ENCODE results near the gene SYT14. TPM values are rescaled to one million over a fixed set of nuclear protein-coding genes. Genes with fewer than 3 reads are reported as not detected.
"Not testable (repeated sequence)": the region's sequence is repeated elsewhere in the genome, so short reads cannot be mapped to it uniquely, and the experiment has no call there.

SYT14 gene
- total RNA-seq, 1 donor from 2014 or later = 16.1 TPM

DNA sequence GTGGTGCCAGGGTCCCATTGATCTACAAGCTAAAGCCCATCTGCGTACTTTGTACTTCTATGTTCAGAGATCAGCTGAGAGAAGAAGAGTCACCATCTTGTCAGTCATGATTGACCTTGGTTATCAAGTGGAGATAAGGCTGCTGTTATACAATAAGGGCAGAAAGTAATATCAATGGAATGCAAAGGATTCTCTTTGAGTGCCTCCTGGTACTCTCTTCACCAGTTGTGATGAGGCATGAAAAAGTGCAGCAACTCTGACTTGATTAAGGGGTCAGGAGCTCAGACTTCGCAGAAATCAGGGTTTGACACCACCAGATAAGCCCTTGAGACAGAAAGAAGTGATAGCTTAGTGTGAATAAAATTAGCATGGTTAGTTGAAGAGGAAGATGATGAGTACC lies 25.7 kb upstream of the SYT14 start:
- Histone ChIP-seq H3K9me3 (ENCODE audit: low read depth) (no peaks in the 10 kb centered on the region), H3K4me1 (no peaks in the 10 kb centered on the region), H3K27me3 (no peaks in the 10 kb centered on the region), H2AFZ (replicated peaks) (no peak overlapping the region), H3K9ac (no peak overlapping the region), H3K4me2 (no peak overlapping the region), H3K36me3 (no peaks in the 10 kb centered on the region), H3K4me3 (no peak overlapping the region), H3K27ac (no peak overlapping the region), H3F3A (ENCODE audit: low read depth) (no peaks in the 10 kb centered on the region), H3K79me2 (ENCODE audit: low read depth) (no peaks in the 10 kb centered on the region), H4K20me1 (ENCODE audit: low read depth) (no peaks in the 10 kb centered on the region)
- DNase-seq (ENCODE audit: low spot score) = no peak
- Mint-ChIP-seq H3K4me3 (no peak overlapping the region), H3K9me3 (no peaks in the 10 kb centered on the region), H3K4me1 (no peaks in the 10 kb centered on the region), H3K36me3 (no peaks in the 10 kb centered on the region), H3K27me3 (ENCODE audit: insufficient read depth, low read depth) (no peaks in the 10 kb centered on the region), H3K27ac (no peak overlapping the region)
- TF ChIP-seq EZH2 (IDR thresholded peaks at IDR 0.05) (no peak), EZH2phosphoT487 (IDR thresholded peaks at IDR 0.05) (no peak)
- TF ChIP-seq, protein P1, sequence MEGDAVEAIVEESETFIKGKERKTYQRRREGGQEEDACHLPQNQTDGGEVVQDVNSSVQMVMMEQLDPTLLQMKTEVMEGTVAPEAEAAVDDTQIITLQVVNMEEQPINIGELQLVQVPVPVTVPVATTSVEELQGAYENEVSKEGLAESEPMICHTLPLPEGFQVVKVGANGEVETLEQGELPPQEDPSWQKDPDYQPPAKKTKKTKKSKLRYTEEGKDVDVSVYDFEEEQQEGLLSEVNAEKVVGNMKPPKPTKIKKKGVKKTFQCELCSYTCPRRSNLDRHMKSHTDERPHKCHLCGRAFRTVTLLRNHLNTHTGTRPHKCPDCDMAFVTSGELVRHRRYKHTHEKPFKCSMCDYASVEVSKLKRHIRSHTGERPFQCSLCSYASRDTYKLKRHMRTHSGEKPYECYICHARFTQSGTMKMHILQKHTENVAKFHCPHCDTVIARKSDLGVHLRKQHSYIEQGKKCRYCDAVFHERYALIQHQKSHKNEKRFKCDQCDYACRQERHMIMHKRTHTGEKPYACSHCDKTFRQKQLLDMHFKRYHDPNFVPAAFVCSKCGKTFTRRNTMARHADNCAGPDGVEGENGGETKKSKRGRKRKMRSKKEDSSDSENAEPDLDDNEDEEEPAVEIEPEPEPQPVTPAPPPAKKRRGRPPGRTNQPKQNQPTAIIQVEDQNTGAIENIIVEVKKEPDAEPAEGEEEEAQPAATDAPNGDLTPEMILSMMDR (IDR thresholded peaks at IDR 0.05) = no peak

DNA sequence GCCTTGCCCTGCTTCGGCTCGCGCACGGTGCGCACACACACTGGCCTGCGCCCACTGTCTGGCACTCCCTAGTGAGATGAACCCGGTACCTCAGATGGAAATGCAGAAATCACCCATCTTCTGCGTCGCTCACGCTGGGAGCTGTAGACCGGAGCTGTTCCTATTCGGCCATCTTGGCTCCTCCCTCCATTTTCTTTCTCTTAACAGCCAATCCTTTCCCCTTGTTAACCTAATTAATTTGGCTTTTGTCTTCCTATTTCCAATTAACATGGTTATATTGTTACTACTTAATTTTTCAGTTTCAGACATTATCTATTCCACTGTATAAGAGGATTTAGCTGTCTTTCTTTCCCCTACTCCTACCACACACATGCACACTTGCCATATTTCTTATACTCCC lies 18.4 kb upstream of the SYT14 start:
- H3K9me3 Mint-ChIP-seq; H3K4me2 ChIP-seq; H3K9me3 ChIP-seq (ENCODE audit: low read depth); H3K4me3 ChIP-seq; H3K79me2 ChIP-seq (ENCODE audit: low read depth); H3K36me3 Mint-ChIP-seq; H3K27ac Mint-ChIP-seq; H3F3A ChIP-seq (ENCODE audit: low read depth); H4K20me1 ChIP-seq (ENCODE audit: low read depth); H3K9ac ChIP-seq; H3K36me3 ChIP-seq; H3K27me3 ChIP-seq; H3K4me1 Mint-ChIP-seq; H3K4me1 ChIP-seq; H2AFZ ChIP-seq (replicated peaks); H3K4me3 Mint-ChIP-seq; H3K27ac ChIP-seq; DNase-seq (ENCODE audit: low spot score); H3K27me3 Mint-ChIP-seq (ENCODE audit: insufficient read depth, low read depth): not testable (repeated sequence)

- H3K4me1 Mint-ChIP-seq = no peaks in the 10 kb centered on the region
- Histone ChIP-seq H3K27ac (no peak overlapping the region), H3K79me2 (ENCODE audit: low read depth) (no peaks in the 10 kb centered on the region), H3K4me3 (no peak overlapping the region), H3K36me3 (no peaks in the 10 kb centered on the region), H3K9ac (no peak overlapping the region), H3F3A (ENCODE audit: low read depth) (no peaks in the 10 kb centered on the region), H3K9me3 (ENCODE audit: low read depth) (no peaks in the 10 kb centered on the region), H4K20me1 (ENCODE audit: low read depth) (no peaks in the 10 kb centered on the region), H3K27me3 (no peaks in the 10 kb centered on the region), H2AFZ (replicated peaks) (no peak overlapping the region), H3K4me2 (no peak overlapping the region), H3K4me1 (no peaks in the 10 kb centered on the region)
- TF ChIP-seq EZH2 (IDR thresholded peaks at IDR 0.05) = no peak
- no peak for TF ChIP-seq EZH2phosphoT487 (IDR thresholded peaks at IDR 0.05)
- TF ChIP-seq, protein P1 (IDR thresholded peaks at IDR 0.05) = no peak
- no peak for DNase-seq (ENCODE audit: low spot score)
- no peak overlapping the region for H3K4me3 Mint-ChIP-seq
- no peaks in the 10 kb centered on the region for H3K36me3 Mint-ChIP-seq
- no peak overlapping the region for H3K27ac Mint-ChIP-seq
- no peaks in the 10 kb centered on the region for H3K27me3 Mint-ChIP-seq (ENCODE audit: insufficient read depth, low read depth)
- H3K9me3 Mint-ChIP-seq = peaks cover 4% of the 10 kb centered on the region
Measured at GRCh38 chr1:209920844-209921243, 17.2 kb upstream of the SYT14 start.

GRCh38 chr1:209924390-209924789 lies 13.6 kb upstream of the SYT14 start:
- Mint-ChIP-seq H3K27me3 (ENCODE audit: insufficient read depth, low read depth) (no peaks in the 10 kb centered on the region), H3K4me1 (peaks cover 2% of the 10 kb centered on the region), H3K4me3 (no peak overlapping the region), H3K9me3 (peaks cover 4% of the 10 kb centered on the region), H3K36me3 (no peaks in the 10 kb centered on the region), H3K27ac (no peak overlapping the region)
- Histone ChIP-seq H3K4me2 (no peak overlapping the region), H3K4me1 (peaks cover 8% of the 10 kb centered on the region), H3F3A (ENCODE audit: low read depth) (no peaks in the 10 kb centered on the region), H3K9me3 (ENCODE audit: low read depth) (no peaks in the 10 kb centered on the region), H3K27me3 (no peaks in the 10 kb centered on the region), H3K79me2 (ENCODE audit: low read depth) (no peaks in the 10 kb centered on the region), H2AFZ (replicated peaks) (no peak overlapping the region), H4K20me1 (ENCODE audit: low read depth) (no peaks in the 10 kb centered on the region), H3K4me3 (no peak overlapping the region), H3K9ac (no peak overlapping the region), H3K27ac (no peak overlapping the region), H3K36me3 (no peaks in the 10 kb centered on the region)
- TF ChIP-seq EZH2 (IDR thresholded peaks at IDR 0.05) (no peak), EZH2phosphoT487 (IDR thresholded peaks at IDR 0.05) (no peak)
- TF ChIP-seq, protein P1 (IDR thresholded peaks at IDR 0.05) = no peak
- no peak for DNase-seq (ENCODE audit: low spot score)

Measured in neural progenitor cell (in vitro differentiated cells).